Keratinocyte (primary cell): ENCODE results near the gene NELL2. TPM values are rescaled to one million over a fixed set of nuclear protein-coding genes. Genes with fewer than 3 reads are reported as not detected.

ENCODE experiments used
- DNase-seq: peaks from one replicate; pipeline ENCODE4 v3.0.0-alpha.2; 2011; ENCODE audit warnings: low read depth, missing footprints, low spot score
- FAIRE-seq: peaks from 2 replicates; lab custom pipeline; 2011; peaks lifted over from hg19 to GRCh38; lab: Jason Lieb, UNC
- H2AFZ ChIP-seq: 2 replicates; pipeline ENCODE4 v1.6.0; 2012; ENCODE audit warnings: low read length, control low read depth, inconsistent platforms; ENCODE audit not compliant: control insufficient read depth
- H3K27ac ChIP-seq: 2 replicates; pipeline ENCODE4 v1.5.1; 2011; ENCODE audit warnings: low read length; ENCODE audit not compliant: control insufficient read depth, insufficient read depth
- H3K27me3 ChIP-seq: 3 replicates; pipeline ENCODE4 v1.6.0; 2011; ENCODE audit warnings: low read length; ENCODE audit not compliant: control insufficient read depth, insufficient read depth; ENCODE audit errors: extremely low read depth
- H3K36me3 ChIP-seq, 2 experiments: 2 replicates in 1 of 2; 3 replicates in 1 of 2; pipeline ENCODE4 v1.5.1; 2011; ENCODE audit warnings: low read length in 2 of 2, mild to moderate bottlenecking in 1 of 2; ENCODE audit not compliant: control insufficient read depth in 2 of 2, insufficient read depth in 2 of 2; ENCODE audit errors: extremely low read depth in 1 of 2
- H3K4me1 ChIP-seq: 3 replicates; pipeline ENCODE4 v1.5.1; 2011; ENCODE audit warnings: low read length; ENCODE audit not compliant: control insufficient read depth, insufficient read depth; ENCODE audit errors: extremely low read depth
- H3K4me2 ChIP-seq: 3 replicates; pipeline ENCODE4 v1.6.0; 2011; ENCODE audit warnings: low read depth, low read length; ENCODE audit not compliant: control insufficient read depth, insufficient read depth; ENCODE audit errors: extremely low read depth
- H3K4me3 ChIP-seq, 3 experiments: fragments of 200-600 bp in 1 of 3; sonication (generic) in 1 of 3; 2 replicates in 2 of 3; 3 replicates in 1 of 3; pipeline ENCODE4 v1.5.1; 2011 to 2016; ENCODE audit warnings: low read length in 3 of 3, mild to moderate bottlenecking in 3 of 3, control low read depth in 2 of 3, inconsistent platforms in 1 of 3, low read depth in 1 of 3, mixed read lengths in 1 of 3, mixed run types in 1 of 3, moderate library complexity in 1 of 3; ENCODE audit not compliant: control insufficient read depth in 2 of 3, insufficient read depth in 2 of 3; ENCODE audit errors: extremely low read depth in 1 of 3
- H3K79me2 ChIP-seq: 2 replicates; pipeline ENCODE4 v1.6.0; 2012; ENCODE audit warnings: low read length; ENCODE audit not compliant: control insufficient read depth, insufficient read depth
- H3K9ac ChIP-seq: 3 replicates; pipeline ENCODE4 v1.6.0; 2011; ENCODE audit warnings: low read length; ENCODE audit not compliant: control insufficient read depth, insufficient read depth; ENCODE audit errors: extremely low read depth
- H3K9me1 ChIP-seq: 3 replicates; pipeline ENCODE4 v1.6.0; 2011; ENCODE audit warnings: low read length; ENCODE audit not compliant: control insufficient read depth, insufficient read depth; ENCODE audit errors: extremely low read depth
- H3K9me3 ChIP-seq: 2 replicates; pipeline ENCODE4 v1.5.1; 2012; ENCODE audit warnings: low read depth, low read length; ENCODE audit not compliant: control insufficient read depth
- H4K20me1 ChIP-seq: 3 replicates; pipeline ENCODE4 v1.6.0; 2011; ENCODE audit warnings: low read length; ENCODE audit not compliant: control insufficient read depth, insufficient read depth; ENCODE audit errors: extremely low read depth
- CTCF ChIP-seq, 3 experiments: IDR thresholded peaks in 1 of 3; conservative IDR thresholded peaks in 1 of 3; optimal IDR thresholded peaks in 1 of 3; 2 replicates in 2 of 3; 3 replicates in 1 of 3; pipeline versions ENCODE3 to v1.5.1; 2011; ENCODE audit warnings: low read length in 3 of 3, mild to moderate bottlenecking in 3 of 3, moderate library complexity in 2 of 3, control low read depth in 1 of 3, inconsistent platforms in 1 of 3; ENCODE audit not compliant: insufficient read depth in 2 of 3; ENCODE audit errors: extremely low read depth in 1 of 3
- EZH2 ChIP-seq: IDR thresholded peaks from one replicate; pipeline ENCODE4 v1.6.1; 2012; ENCODE audit warnings: inconsistent platforms, mild to moderate bottlenecking, low read length, moderate library complexity
- dilution Hi-C: fragments of 300-500 bp; cut with MboI; formaldehyde crosslinking; loops from one replicate; pipeline ENCODE4 v1.7.0; 2020; ENCODE audit warnings: low sequenced_read_pairs; ENCODE audit not compliant: extremely low pct_ligation_motif_present
- polyA plus RNA-seq, 5 experiments: library from polyadenylated mRNA; depleted of rRNA in 3 of 5; stranded (reverse) in 3 of 5; stranded (forward) in 1 of 5; unstranded in 1 of 5; fragments of >200 nt; gene quantifications; 1 replicate in 1 of 5; 2 replicates in 3 of 5; 3 replicates in 1 of 5; pipeline versions ENCODE4 v1.2.1 to v1.2.3, GENCODE V29; 2011 to 2012; ENCODE audit warnings: missing spikeins in 2 of 5, low read depth in 1 of 5, low replicate concordance in 1 of 5

The NELL2 gene
- polyA plus RNA-seq, 1 donor (not counting 4 experiments of a cell fraction or from before 2014, with no cell fraction given) = 0.58 TPM

GRCh38 chr12:44778863-44779262 lies 97.3 kb downstream of the NELL2 start:
- TF ChIP-seq EZH2 (no peak), CTCF (optimal IDR thresholded peaks at IDR 0.05 in 1 of 3, IDR thresholded peaks at IDR 0.05 in 1 of 3, conservative IDR thresholded peaks at IDR 0.05 in 1 of 3; ENCODE audit: extremely low read depth in 1 of 3, insufficient read depth in 2 of 3, low read length in 3 of 3) (no peak)
- H3K27ac ChIP-seq = no peak overlapping the region
- H3K9ac ChIP-seq = no peak overlapping the region
- H3K9me3 ChIP-seq = no peaks in the 10 kb centered on the region
- dilution Hi-C loops = no loop called here
- DNase-seq (no peak), FAIRE-seq (no peak)
- H3K27me3 ChIP-seq = no peaks in the 10 kb centered on the region
- no peaks in the 10 kb centered on the region for H3K9me1 ChIP-seq
- no peak overlapping the region for H2AFZ ChIP-seq
- no peak overlapping the region for H3K4me3 ChIP-seq
- H3K36me3 ChIP-seq = no peaks in the 10 kb centered on the region
- H3K4me1 ChIP-seq = no peaks in the 10 kb centered on the region
- H4K20me1 ChIP-seq = no peaks in the 10 kb centered on the region
- no peaks in the 10 kb centered on the region for H3K79me2 ChIP-seq
- H3K4me2 ChIP-seq = no peak overlapping the region

- dilution Hi-C loops = no loop called here
- Histone ChIP-seq H3K4me3 (no peak overlapping the region), H3K27me3 (no peaks in the 10 kb centered on the region), H3K27ac (no peak overlapping the region), H3K9me1 (no peaks in the 10 kb centered on the region), H2AFZ (no peak overlapping the region), H3K79me2 (no peaks in the 10 kb centered on the region), H3K36me3 (no peaks in the 10 kb centered on the region), H3K9me3 (no peaks in the 10 kb centered on the region), H3K4me2 (no peak overlapping the region), H3K9ac (no peak overlapping the region), H3K4me1 (no peaks in the 10 kb centered on the region), H4K20me1 (no peaks in the 10 kb centered on the region)
- FAIRE-seq (no peak), DNase-seq (no peak)
- no peak for TF ChIP-seq EZH2
- TF ChIP-seq CTCF (optimal IDR thresholded peaks at IDR 0.05 in 1 of 3, IDR thresholded peaks at IDR 0.05 in 1 of 3, conservative IDR thresholded peaks at IDR 0.05 in 1 of 3; ENCODE audit: extremely low read depth in 1 of 3, insufficient read depth in 2 of 3, low read length in 3 of 3) = no peak
Observed at GRCh38 chr12:44777044-44777443, 99.1 kb downstream of the NELL2 start.
